A673 (cell line): ENCODE results near the gene ERI3.

ENCODE experiments used
- CTCF ChIP-seq: fragments of 300-800, 200-600 bp; sonication (generic); conservative IDR thresholded peaks from 2 replicates; pipeline ENCODE4 v1.5.1; 2017; ENCODE audit warnings: low read depth, mild to moderate bottlenecking, antibody characterized with exemption, low read length, moderate library complexity, mixed read lengths
- EZH2 ChIP-seq: fragments of 200-600 bp; sonication (generic); IDR thresholded peaks from 2 replicates; pipeline ENCODE4 v1.6.1; 2017; ENCODE audit warnings: borderline replicate concordance, low read depth, mild to moderate bottlenecking, mixed read lengths, antibody characterized with exemption, low read length; ENCODE audit not compliant: poor library complexity, severe bottlenecking

GRCh38 chr1:44323947-44324346, 31.1 kb downstream of the ERI3 start:
- TF ChIP-seq EZH2 (no peak), CTCF (no peak)
